MCF 10A (cell line): Measurements from ENCODE around the gene LRMDA. TPM values are rescaled to one million over a fixed set of nuclear protein-coding genes. Genes with fewer than 3 reads are reported as not detected.

Source experiments
- BruUV-seq: library from RNA; stranded (reverse); fragments of 400-500 nt; replicated peaks from 2 replicates; lab custom pipeline; 2021; lab: Mats Ljungman, UMichigan
- CTCF ChIA-PET: fragments of 300-600 bp; sonication (Branson Sonifier 250); formaldehyde crosslinking; extraction: SDS; loops from one replicate; lab custom pipeline; 2021; ENCODE audit warnings: antibody characterized with exemption, inconsistent platforms; lab: Yijun Ruan, JAX
- POLR2A ChIA-PET: fragments of 300-600, 350-650 bp; sonication (Branson Sonifier 250); formaldehyde crosslinking; extraction: SDS; loops from one replicate; lab custom pipeline; 2020; ENCODE audit warnings: antibody characterized with exemption, inconsistent platforms; lab: Yijun Ruan, JAX
- DNase-seq: peaks from one replicate; pipeline ENCODE4 v3.0.0-alpha.2; 2018; ENCODE audit not compliant: unreplicated experiment
- H3K27ac Mint-ChIP-seq: one replicate; pipeline ENCODE4 v1.8.0; 2022; ENCODE audit warnings: mild to moderate bottlenecking, low read depth, mixed read lengths; ENCODE audit not compliant: unreplicated experiment
- H3K27me3 Mint-ChIP-seq: one replicate; pipeline ENCODE4 v1.8.0; 2022; ENCODE audit warnings: mixed read lengths; ENCODE audit not compliant: insufficient read depth, unreplicated experiment
- H3K36me3 Mint-ChIP-seq: one replicate; pipeline ENCODE4 v1.8.0; 2022; ENCODE audit warnings: mild to moderate bottlenecking, moderate library complexity, mixed read lengths; ENCODE audit not compliant: insufficient read depth, unreplicated experiment
- H3K4me1 Mint-ChIP-seq: one replicate; pipeline ENCODE4 v1.8.0; 2022; ENCODE audit warnings: mixed read lengths; ENCODE audit not compliant: insufficient read depth, unreplicated experiment
- H3K4me3 Mint-ChIP-seq: one replicate; pipeline ENCODE4 v1.8.0; 2022; ENCODE audit warnings: mild to moderate bottlenecking, moderate library complexity, mixed read lengths; ENCODE audit not compliant: unreplicated experiment
- H3K9me3 Mint-ChIP-seq: one replicate; pipeline ENCODE4 v1.8.0; 2022; ENCODE audit warnings: mixed read lengths; ENCODE audit not compliant: unreplicated experiment
- intact Hi-C: fragments of 100-400 bp; cut with micrococcal nuclease; formaldehyde crosslinking; loops from 2 replicates; pipeline ENCODE4 v1.14.1; 2022
- total RNA-seq: library from RNA; stranded (reverse); gene quantifications from 2 replicates; pipeline ENCODE4 v1.2.3, GENCODE V29; 2022
- TF ChIP-seq, protein P1 (sequence below): fragments of 200-600 bp; IDR thresholded peaks from one replicate; pipeline ENCODE4 v1.8.0; 2022; ENCODE audit warnings: antibody characterized with exemption, mild to moderate bottlenecking; ENCODE audit not compliant: unreplicated experiment

Gene LRMDA
- total RNA-seq, 1 experiment from 2014 or later = not detected

DNA sequence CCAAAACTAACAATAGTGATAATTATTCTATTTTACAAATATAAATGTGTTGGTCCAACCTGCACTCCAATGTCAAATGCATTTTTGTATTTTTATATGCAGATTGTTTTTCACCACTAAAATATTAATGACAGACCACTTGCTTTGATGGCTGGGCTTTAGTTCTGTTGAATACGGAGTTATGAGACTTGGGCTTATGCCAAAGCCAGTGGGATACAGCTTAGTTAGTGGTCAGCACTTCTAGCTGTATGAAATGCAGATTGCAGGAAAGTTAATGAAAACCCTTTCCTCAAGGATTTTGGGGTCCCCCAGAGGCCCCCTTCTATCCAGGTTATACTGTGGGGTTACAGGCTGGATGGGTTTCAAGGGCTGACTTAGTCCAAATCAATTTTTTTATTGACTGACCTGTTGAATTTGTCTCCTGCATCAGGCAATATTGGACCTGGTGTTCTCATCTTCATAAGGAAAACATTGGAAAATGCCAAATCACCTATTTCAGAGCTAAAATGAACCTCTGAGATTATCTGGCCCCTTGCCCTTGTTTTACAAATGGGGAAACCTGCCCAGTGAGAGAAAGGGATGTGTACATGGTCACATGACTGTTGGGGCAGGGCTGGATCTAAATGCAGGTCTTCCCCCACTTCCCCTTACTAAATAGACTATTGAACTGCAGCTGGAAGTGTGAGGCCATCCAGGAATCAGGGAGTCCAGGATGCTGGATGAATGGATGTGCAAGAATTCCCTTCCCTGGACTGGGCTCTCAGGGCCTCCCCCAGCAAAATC, 1120.9 kb downstream of the LRMDA start:
- CTCF ChIA-PET = interaction anchor here (0.5 to 1.5 kb wide), 4 partner anchors 18 to 515 kb away, joined by 3 to 4 read pairs (median 3); no protein-coding TSS in a partner anchor
- Mint-ChIP-seq H3K4me1 (no peaks in the 10 kb centered on the region), H3K27ac (no peak overlapping the region), H3K4me3 (no peak overlapping the region), H3K36me3 (no peaks in the 10 kb centered on the region), H3K9me3 (no peaks in the 10 kb centered on the region), H3K27me3 (no peaks in the 10 kb centered on the region)
- POLR2A ChIA-PET = interaction anchor here (0.8 to 1.3 kb wide), 2 partner anchors 20 to 1150 kb away, joined by 3 to 5 read pairs; partner anchors contain the start of gene ZNF503
- intact Hi-C loops = no loop called here
- BruUV-seq = no TSS peak
- TF ChIP-seq, protein P1, sequence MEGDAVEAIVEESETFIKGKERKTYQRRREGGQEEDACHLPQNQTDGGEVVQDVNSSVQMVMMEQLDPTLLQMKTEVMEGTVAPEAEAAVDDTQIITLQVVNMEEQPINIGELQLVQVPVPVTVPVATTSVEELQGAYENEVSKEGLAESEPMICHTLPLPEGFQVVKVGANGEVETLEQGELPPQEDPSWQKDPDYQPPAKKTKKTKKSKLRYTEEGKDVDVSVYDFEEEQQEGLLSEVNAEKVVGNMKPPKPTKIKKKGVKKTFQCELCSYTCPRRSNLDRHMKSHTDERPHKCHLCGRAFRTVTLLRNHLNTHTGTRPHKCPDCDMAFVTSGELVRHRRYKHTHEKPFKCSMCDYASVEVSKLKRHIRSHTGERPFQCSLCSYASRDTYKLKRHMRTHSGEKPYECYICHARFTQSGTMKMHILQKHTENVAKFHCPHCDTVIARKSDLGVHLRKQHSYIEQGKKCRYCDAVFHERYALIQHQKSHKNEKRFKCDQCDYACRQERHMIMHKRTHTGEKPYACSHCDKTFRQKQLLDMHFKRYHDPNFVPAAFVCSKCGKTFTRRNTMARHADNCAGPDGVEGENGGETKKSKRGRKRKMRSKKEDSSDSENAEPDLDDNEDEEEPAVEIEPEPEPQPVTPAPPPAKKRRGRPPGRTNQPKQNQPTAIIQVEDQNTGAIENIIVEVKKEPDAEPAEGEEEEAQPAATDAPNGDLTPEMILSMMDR = no peak
- no peak for DNase-seq

DNA sequence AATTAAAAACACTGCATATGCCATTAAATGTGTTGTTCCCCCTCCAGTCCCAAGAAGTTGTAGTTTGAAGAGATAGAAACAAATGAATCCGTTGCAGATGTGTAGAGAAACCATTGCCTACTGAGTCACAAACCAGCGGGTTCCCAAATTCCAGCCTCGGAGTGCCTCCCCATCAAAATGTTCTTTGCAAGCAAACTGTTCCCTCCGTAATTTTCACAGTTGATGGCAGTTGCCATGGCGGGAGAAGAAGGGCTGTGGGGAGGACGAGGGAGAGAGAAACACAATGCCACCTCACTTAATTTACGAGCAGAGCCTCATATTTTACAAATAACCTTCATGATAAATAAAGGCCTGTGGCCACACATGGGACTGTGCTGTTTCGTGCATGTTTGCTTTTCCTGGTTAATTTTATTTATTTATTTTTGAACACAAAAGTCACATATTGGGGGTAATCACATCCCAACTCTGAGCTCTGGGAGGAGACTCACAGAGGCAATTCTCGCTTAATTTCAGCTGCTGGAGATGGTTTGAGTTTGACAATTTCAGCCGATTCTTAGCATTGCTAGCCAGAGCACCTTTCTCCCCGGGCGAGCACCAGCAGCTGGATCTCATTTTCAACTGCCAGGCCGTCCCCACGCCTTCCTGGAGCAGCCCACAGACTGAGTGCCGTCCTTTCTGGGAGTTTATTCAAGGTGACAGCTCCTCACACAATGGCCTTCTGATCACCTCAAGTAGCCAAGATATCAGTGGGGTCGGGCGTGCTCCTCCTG, 1122.0 kb downstream of the LRMDA start:
- Mint-ChIP-seq H3K27ac (no peak overlapping the region), H3K9me3 (no peaks in the 10 kb centered on the region), H3K4me3 (no peak overlapping the region), H3K27me3 (no peaks in the 10 kb centered on the region), H3K36me3 (no peaks in the 10 kb centered on the region), H3K4me1 (peaks cover 3% of the 10 kb centered on the region)
- intact Hi-C loops = no loop called here
- no TSS peak for BruUV-seq
- TF ChIP-seq, protein P1 = no peak
- DNase-seq = no peak
- ChIA-PET CTCF (interaction anchor here (0.6 to 1.2 kb wide), 3 partner anchors 432 to 933 kb away, joined by 3 read pairs; no protein-coding TSS in a partner anchor), POLR2A (interaction anchor here (1.3 kb wide), 1 partner anchor 1151 kb away, joined by 5 read pairs; the partner anchor contains the start of gene ZNF503)

DNA sequence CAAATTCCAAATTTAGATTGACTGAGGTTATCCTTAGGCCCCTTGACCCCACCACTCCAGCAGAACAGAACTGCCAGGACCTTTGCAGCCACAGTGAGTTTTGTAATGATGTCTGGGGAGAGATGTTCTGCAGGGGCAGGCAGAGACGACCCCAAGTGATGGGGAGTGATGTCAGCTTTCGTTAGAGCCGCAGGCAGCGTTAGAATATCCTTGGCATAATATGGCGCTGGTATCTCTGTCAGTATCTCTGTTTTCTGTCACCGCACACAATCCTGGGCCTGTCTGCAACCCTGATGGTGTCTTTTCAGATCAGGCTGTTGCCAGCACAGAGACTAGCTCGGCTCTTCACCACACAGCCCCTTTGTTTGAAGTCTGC, 1122.6 kb downstream of the LRMDA start:
- Mint-ChIP-seq H3K4me3 (no peak overlapping the region), H3K36me3 (no peaks in the 10 kb centered on the region), H3K9me3 (no peaks in the 10 kb centered on the region), H3K4me1 (peaks cover 9% of the 10 kb centered on the region), H3K27ac (no peak overlapping the region), H3K27me3 (no peaks in the 10 kb centered on the region)
- POLR2A ChIA-PET = no interaction called here
- CTCF ChIA-PET = interaction anchor here (0.7 kb wide), 1 partner anchor 453 kb away, joined by 3 read pairs; no protein-coding TSS in a partner anchor
- no peak for DNase-seq
- TF ChIP-seq, protein P1 = no peak
- BruUV-seq = no TSS peak
- intact Hi-C loops = no loop called here

DNA sequence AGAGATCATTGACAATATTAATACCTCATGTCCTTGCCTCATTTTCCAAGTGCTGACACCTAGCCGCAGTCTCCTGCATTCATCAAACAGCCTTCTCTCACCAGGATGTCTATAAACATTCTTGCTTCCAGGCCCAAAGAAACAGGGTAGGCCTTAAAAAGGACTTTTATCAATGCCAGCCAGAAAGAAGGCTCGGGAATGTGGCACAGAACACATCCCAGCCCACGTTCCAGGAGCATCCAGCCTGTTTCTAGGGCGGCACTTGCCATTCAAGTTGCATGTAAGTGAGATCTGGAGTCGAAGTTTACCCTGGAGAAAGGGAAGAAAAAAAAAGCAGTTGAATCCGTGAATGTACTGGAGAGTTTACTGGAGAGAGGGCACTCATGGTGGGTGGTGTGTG, 1123.1 kb downstream of the LRMDA start:
- ChIA-PET POLR2A (no interaction called here), CTCF (interaction anchor here (1.2 kb wide), 1 partner anchor 431 kb away, joined by 3 read pairs; no protein-coding TSS in a partner anchor)
- TF ChIP-seq, protein P1 = no peak

More for the DNA sequence above, 1123.1 kb downstream of the LRMDA start:
- Mint-ChIP-seq H3K36me3 (no peaks in the 10 kb centered on the region), H3K9me3 (no peaks in the 10 kb centered on the region), H3K4me3 (no peak overlapping the region), H3K27me3 (no peaks in the 10 kb centered on the region), H3K27ac (no peak overlapping the region), H3K4me1 (peaks cover 13% of the 10 kb centered on the region)
- BruUV-seq = no TSS peak
- no peak for DNase-seq
- intact Hi-C loops = no loop called here
